Measurements from ENCODE around the gene ATP2C2. TPM values are rescaled to one million over a fixed set of nuclear protein-coding genes. Genes with fewer than 3 reads are reported as not detected.
"Not testable (repeated sequence)": the region's sequence is repeated elsewhere in the genome, so short reads cannot be mapped to it uniquely, and the experiment has no call there.

The ATP2C2 gene
- total RNA-seq, 2 experiments from 2014 or later, result not detected

DNA sequence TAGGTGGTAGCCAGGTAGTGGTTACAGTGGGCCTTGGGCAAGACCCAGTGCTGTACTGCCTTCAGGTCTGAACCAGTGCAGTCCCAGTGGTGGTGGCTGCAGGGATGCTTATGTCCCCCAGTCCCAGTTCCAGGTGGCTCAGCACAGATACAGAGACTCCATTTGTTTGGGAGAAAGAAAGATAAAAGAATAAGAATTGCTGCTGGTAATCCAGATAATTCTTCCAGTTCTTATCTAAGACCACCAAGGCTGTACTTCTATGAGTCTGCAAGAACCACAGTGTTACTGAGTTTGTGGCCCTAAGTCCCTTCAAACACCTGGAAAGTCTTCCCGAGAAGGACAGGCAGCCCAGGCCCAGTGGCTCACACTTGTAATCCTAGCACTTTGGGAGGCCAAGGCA lies 33.9 kb upstream of the ATP2C2 start:
- intact Hi-C loops (cut with DNase I, micrococcal nuclease), result no loop called here
- TF ChIP-seq, protein P1, sequence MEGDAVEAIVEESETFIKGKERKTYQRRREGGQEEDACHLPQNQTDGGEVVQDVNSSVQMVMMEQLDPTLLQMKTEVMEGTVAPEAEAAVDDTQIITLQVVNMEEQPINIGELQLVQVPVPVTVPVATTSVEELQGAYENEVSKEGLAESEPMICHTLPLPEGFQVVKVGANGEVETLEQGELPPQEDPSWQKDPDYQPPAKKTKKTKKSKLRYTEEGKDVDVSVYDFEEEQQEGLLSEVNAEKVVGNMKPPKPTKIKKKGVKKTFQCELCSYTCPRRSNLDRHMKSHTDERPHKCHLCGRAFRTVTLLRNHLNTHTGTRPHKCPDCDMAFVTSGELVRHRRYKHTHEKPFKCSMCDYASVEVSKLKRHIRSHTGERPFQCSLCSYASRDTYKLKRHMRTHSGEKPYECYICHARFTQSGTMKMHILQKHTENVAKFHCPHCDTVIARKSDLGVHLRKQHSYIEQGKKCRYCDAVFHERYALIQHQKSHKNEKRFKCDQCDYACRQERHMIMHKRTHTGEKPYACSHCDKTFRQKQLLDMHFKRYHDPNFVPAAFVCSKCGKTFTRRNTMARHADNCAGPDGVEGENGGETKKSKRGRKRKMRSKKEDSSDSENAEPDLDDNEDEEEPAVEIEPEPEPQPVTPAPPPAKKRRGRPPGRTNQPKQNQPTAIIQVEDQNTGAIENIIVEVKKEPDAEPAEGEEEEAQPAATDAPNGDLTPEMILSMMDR (IDR thresholded peaks at IDR 0.05), result no peak
- POLR2A ChIA-PET, result no interaction called here
- H3K4me3 ChIP-seq (ENCODE audit: low read length), result no peak overlapping the region
- DNase-seq, result no peak
- H3K27ac Mint-ChIP-seq, result no peak overlapping the region
- peaks cover 15% of the 10 kb centered on the region for H3K9me3 Mint-ChIP-seq
- H3K27me3 ChIP-seq (ENCODE audit: control insufficient read depth in 1 of 2, insufficient read depth in 2 of 2, low read length in 2 of 2), result no peaks in the 10 kb centered on the region
- no peaks in the 10 kb centered on the region for H3K4me1 ChIP-seq (ENCODE audit: insufficient read depth, low read length)
- H3K27ac ChIP-seq (ENCODE audit: low read depth in 1 of 2, low read length in 2 of 2), result no peak overlapping the region
- H3K4me1 Mint-ChIP-seq (ENCODE audit: low read depth), result no peaks in the 10 kb centered on the region
- no peaks in the 10 kb centered on the region for H3K36me3 ChIP-seq (ENCODE audit: insufficient read depth, low read length)
- H3K4me3 Mint-ChIP-seq, result no peak overlapping the region
- no peak for ATAC-seq (ENCODE audit: poor library complexity)
- peaks cover 8% of the 10 kb centered on the region for H3K27me3 Mint-ChIP-seq
- CTCF ChIA-PET, result no interaction called here
- peaks cover 0 to 14% of the 10 kb centered on the region in 2 experiments for H3K9me3 ChIP-seq (ENCODE audit: control insufficient read depth in 1 of 2, insufficient read depth in 1 of 2, low read length in 2 of 2)
- H3K36me3 Mint-ChIP-seq (ENCODE audit: low read depth), result no peaks in the 10 kb centered on the region

DNA sequence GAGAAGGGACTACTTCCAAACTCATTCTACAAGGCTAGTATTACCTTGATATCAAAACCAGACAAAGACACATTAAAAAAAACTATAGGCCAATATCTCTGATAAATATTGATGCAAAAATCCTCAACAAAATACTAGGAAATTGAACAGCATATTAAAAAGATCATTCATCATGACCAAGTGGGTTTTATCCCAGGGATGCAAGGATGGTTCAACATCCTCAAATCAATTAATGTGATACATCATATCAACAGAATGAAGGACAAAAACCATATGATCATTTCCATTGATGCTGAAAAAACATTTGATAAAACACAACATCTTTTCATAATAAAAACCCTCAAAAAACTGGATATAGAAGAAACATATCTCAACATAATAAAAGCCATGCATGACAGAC lies 31.1 kb upstream of the ATP2C2 start:
- CTCF ChIA-PET; H3K4me3 Mint-ChIP-seq; H3K36me3 Mint-ChIP-seq (ENCODE audit: low read depth); H3K4me3 ChIP-seq (ENCODE audit: low read length); H3K27me3 ChIP-seq (ENCODE audit: control insufficient read depth in 1 of 2, insufficient read depth in 2 of 2, low read length in 2 of 2); H3K27ac ChIP-seq (ENCODE audit: low read depth in 1 of 2, low read length in 2 of 2); POLR2A ChIA-PET; H3K27me3 Mint-ChIP-seq; H3K4me1 ChIP-seq (ENCODE audit: insufficient read depth, low read length); H3K27ac Mint-ChIP-seq; DNase-seq; intact Hi-C loops (cut with DNase I, micrococcal nuclease); H3K4me1 Mint-ChIP-seq (ENCODE audit: low read depth); ATAC-seq (ENCODE audit: poor library complexity); H3K36me3 ChIP-seq (ENCODE audit: insufficient read depth, low read length): not testable (repeated sequence)
- H3K9me3 ChIP-seq (ENCODE audit: control insufficient read depth in 1 of 2, insufficient read depth in 1 of 2, low read length in 2 of 2), result peaks cover 0 to 14% of the 10 kb centered on the region in 2 experiments
- H3K9me3 Mint-ChIP-seq, result peaks cover 15% of the 10 kb centered on the region

DNA sequence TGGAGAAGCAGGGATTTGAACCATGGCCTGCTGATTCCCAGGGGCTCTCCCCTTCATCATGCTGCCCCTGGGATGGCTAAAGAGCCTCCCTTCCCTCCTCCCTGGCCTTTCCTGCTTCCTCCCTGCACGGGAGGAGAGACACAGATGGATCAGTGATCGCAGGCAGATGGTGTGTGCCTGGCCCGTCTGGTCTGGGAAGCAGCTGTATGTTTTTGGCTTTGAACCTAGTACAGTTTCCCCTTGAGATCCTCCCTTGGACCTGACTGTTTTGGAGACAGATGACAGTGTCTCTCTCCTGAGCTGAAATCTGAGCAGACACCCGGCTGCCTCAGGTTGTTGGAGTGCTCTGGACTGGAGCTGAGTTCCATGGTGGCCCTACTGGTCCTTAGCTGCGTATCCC lies 29.0 kb upstream of the ATP2C2 start:
- CTCF ChIA-PET, result no interaction called here
- H3K27ac Mint-ChIP-seq, result no peak overlapping the region

DNA sequence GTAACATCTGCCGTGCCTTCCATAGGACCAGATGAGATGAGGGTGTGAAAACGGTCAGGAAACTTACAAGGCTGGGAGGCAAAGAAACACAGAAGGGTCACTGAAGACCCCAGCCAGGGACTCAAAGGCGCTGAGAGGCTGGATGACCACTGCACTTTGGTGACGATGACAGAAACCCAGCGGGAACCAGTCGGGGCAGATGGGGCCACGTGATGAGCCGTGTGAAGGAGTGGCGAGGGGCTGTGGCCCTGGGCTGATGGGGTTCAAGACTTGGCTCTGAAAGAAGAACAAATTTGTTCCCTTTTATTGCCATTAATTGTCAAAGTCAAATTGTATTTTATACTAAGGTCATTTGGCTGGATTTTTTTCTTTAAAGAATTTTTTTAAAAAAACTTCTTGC lies 28.6 kb upstream of the ATP2C2 start:
- Histone ChIP-seq H3K9me3 (ENCODE audit: control insufficient read depth in 1 of 2, insufficient read depth in 1 of 2, low read length in 2 of 2) (peaks cover 0 to 8% of the 10 kb centered on the region in 2 experiments), H3K27me3 (ENCODE audit: control insufficient read depth in 1 of 2, insufficient read depth in 2 of 2, low read length in 2 of 2) (no peaks in the 10 kb centered on the region), H3K36me3 (ENCODE audit: insufficient read depth, low read length) (no peaks in the 10 kb centered on the region), H3K4me1 (ENCODE audit: insufficient read depth, low read length) (no peaks in the 10 kb centered on the region), H3K27ac (ENCODE audit: low read depth in 1 of 2, low read length in 2 of 2) (no peak overlapping the region), H3K4me3 (ENCODE audit: low read length) (no peak overlapping the region)
- TF ChIP-seq, protein P1 (IDR thresholded peaks at IDR 0.05), result no peak
- no peak overlapping the region for H3K27ac Mint-ChIP-seq
- ChIA-PET POLR2A (no interaction called here), CTCF (no interaction called here)
- ATAC-seq (ENCODE audit: poor library complexity), result no peak
- H3K4me3 Mint-ChIP-seq, result no peak overlapping the region
- intact Hi-C loops (cut with DNase I, micrococcal nuclease), result no loop called here
- peaks cover 15% of the 10 kb centered on the region for H3K9me3 Mint-ChIP-seq
- H3K4me1 Mint-ChIP-seq (ENCODE audit: low read depth), result no peaks in the 10 kb centered on the region
- H3K36me3 Mint-ChIP-seq (ENCODE audit: low read depth), result no peaks in the 10 kb centered on the region
- no peak for DNase-seq
- H3K27me3 Mint-ChIP-seq, result peaks cover 4% of the 10 kb centered on the region

More for the DNA sequence above, 29.0 kb upstream of the ATP2C2 start:
- Mint-ChIP-seq H3K36me3 (ENCODE audit: low read depth) (no peaks in the 10 kb centered on the region), H3K27me3 (peaks cover 3% of the 10 kb centered on the region), H3K4me1 (ENCODE audit: low read depth) (no peaks in the 10 kb centered on the region), H3K4me3 (no peak overlapping the region), H3K9me3 (peaks cover 15% of the 10 kb centered on the region)
- Histone ChIP-seq H3K9me3 (ENCODE audit: control insufficient read depth in 1 of 2, insufficient read depth in 1 of 2, low read length in 2 of 2) (peaks cover 0 to 11% of the 10 kb centered on the region in 2 experiments), H3K36me3 (ENCODE audit: insufficient read depth, low read length) (no peaks in the 10 kb centered on the region), H3K4me1 (ENCODE audit: insufficient read depth, low read length) (no peaks in the 10 kb centered on the region), H3K27me3 (ENCODE audit: control insufficient read depth in 1 of 2, insufficient read depth in 2 of 2, low read length in 2 of 2) (no peaks in the 10 kb centered on the region), H3K27ac (ENCODE audit: low read depth in 1 of 2, low read length in 2 of 2) (no peak overlapping the region), H3K4me3 (ENCODE audit: low read length) (no peak overlapping the region)
- POLR2A ChIA-PET, result no interaction called here
- ATAC-seq (ENCODE audit: poor library complexity), result no peak
- DNase-seq, result no peak
- intact Hi-C loops (cut with DNase I, micrococcal nuclease), result no loop called here
- TF ChIP-seq, protein P1 (IDR thresholded peaks at IDR 0.05), result no peak

Measured in CD4-positive, alpha-beta T cell (primary cell).